NCI-H82 treated with DMSO at 0.1 percent for 48 hours (cell line): ENCODE measurements around the gene ETV6.

Experiments used
- DNase-seq: peaks from one replicate; lab custom pipeline; 2025; ENCODE audit not compliant: unreplicated experiment; lab: John Stamatoyannopoulos, UW

Gene ETV6

GRCh38 chr12:11738450-11738849, 89.0 kb downstream of the ETV6 start:
- DNase-seq: no peak

DNA sequence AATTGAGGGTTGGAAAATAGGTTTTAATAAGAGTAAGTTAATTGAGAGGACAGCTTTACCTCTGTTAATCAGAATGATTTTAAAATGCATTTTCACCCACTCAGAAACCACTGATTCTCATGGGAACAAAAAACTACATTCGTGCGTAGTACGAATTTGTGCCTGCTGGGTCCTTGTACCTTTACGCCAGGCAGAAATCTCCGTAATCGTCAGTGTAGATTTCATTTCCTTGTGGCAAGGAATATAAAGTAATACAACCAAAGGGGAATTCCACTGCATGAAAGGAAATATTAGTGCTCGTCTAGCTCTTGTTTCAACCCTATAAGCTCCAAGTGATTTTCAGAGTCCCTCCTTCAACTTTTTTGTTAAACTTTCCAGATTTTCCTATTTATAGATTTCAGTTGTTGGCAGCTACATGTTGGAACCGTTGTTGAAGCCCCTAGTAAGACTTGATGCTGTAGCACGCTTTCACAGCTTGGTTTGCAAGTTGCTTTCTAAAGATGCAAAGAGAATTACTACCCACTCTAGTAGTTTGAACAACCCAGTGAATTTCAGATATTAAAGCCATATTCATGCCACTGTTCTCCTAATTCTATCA, 90.6 kb downstream of the ETV6 start:
- no peak for DNase-seq

DNA sequence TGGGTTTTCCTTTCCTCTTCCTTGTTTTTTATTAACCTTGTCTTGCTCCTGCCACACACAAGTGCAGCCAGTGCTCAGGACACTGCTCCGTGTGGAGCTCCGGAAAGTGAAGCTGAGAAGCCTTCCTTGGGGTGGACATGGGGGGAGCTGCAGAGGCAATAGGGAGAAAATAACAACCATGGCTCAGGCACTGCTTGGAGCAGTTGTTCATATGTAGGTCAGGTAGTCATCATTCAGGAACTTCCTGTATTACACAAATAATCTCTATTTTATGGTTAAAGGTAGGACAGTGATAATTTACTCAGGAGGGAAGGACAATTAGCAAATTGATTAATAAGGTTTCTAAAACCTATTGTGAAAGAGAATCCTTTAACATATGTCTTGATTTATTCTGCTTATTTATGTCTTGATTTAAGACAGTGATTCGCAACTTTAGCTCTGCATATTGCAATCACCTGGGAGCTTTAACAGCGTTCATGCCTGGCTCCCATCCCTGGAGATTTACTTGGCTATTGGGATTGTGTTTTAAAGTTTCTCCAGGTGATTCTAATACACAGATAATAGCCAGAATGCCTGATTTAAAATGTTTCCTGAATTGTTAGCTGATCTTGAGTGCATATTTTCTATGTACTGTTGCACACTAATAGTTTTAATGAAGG, 92.1 kb downstream of the ETV6 start:
- no peak for DNase-seq

DNA sequence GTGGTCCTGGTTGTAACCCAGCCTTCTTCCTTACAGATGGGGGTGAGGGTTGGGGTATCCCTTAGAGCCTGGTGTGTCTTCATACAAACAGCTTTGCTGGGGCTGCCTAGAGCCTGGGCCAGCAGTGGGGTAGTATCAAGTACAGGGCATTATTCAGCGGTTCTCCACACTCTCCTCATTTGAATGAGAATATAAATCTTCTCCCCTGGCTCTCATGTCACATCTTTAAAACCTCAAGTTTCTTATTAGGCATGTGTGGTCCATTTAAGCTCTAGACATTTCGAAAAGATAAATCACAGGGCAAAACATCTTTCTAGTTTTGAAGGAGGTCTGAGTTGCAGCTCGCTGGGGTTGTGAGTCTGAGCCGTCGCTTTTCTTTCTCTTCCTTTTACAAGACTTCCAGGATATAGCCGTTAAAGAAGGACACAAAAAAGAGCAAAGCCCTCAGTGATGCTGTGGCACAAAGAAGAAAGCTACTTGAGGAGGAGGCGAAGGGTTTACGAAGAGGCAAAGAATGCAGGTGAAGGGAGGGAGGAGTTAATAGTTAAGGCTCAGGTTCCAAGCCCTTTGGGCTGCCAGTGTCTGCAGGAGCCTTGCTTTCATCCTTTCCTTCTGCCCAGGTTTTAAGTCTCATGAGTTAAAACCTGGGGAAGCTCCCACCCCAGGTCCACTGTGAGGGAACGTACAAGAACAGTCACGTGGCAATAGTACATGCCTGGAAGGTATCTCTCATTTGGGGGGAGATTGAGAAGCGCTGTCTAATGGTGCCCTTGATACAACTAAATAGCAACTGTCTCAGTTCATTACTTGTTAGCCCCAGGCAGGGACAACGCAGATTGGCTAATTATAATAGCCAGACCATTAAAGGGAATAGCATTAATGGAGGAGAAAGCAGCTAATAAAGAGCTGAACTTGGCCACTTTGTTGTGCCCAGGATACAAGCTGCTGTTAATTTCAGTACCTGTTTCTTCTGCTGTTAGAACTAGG, 94.2 kb downstream of the ETV6 start:
- no peak for DNase-seq

GRCh38 chr12:11744410-11744801, 94.9 kb downstream of the ETV6 start:
- peak; percentile 14 for DNase-seq

- no peak for DNase-seq
Measured at GRCh38 chr12:11745113-11745512, 95.6 kb downstream of the ETV6 start.

DNA sequence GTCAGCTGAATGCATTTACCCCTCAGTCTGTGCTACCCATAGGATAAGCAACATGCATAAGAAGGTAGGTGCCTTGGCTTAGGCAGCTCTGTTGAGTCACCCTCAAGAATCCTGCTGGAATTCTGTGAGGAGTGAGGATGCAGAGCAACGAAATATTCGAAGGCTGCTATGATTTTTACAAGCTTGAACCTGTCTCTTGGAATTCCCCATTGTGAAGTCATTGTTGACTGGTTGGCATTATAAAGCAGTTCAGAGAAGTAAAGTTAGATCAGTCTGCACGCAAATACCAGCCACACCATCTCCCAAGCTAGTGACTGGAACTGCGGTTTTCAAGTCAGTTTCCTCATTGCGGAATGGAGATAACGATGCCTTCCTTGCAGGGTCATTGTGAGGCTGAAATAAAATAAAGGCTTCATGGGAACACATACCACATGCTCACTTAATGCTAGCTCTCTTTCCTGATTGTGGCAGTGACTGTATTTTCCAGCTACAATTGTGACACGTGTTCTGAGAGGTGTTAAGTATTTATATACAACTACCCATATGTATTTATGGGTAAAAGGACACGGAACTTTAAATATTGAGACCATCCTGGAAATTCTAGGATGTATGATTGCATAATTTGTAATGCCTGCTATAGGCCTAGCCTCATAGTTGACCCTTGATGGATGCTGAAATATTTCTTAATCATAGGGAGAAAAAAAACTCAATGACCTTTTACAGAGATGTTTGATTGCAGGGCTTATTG, 96.7 kb downstream of the ETV6 start:
- DNase-seq: no peak

DNA sequence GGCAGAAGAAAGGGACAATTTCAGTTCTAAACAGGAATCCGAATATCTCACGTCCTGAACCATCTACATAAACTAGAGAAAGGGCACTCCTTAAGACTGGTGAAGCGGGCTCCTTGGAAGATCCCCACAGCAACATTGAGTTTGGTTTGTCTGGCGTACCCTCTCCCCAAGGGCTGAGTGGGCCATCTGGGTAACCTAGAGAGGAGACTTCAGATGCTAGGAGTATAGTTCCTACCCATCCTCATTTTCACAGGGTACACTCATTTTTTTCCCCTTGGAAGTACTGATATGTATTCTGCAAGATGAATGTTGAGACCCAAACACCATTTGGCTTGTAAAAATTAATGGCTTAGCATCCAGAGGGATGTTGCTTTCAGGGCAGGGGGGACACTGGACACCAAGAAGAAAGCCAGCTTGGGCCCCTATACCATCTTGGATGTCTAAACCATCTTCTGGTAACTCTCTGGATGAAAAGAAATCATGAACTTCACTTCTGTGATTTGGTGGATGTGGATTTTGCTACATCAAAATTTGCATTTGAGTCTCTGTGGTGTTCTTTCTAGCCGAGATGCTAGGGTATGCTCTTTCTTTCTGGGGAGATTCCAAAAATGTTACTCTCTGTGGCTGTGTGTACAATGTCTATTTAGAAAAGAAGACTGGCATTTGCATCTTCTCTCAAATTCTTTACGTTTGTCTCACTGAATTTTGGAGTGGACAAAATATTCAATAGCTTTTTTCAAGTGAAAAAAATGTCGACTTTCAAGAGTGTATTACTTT, 97.7 kb downstream of the ETV6 start:
- no peak for DNase-seq

DNA sequence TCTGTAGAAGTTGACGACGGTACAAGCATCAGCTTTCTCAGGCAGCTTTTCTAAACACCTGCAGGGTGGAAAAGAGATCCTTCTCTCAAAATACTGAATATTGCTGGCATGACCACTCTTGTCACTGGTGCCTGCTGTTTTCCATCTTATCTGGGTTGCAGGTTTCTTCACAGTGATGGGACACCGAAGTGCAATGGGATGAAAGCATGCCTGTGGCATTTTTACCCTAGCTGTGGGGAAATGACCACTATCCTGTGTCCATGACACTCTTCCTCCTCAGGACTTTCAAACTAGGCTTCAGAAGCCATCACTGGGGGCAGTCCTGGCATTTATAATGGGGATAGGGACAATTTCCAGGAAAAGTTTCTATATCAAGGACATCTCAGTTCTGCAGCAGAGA, 98.5 kb downstream of the ETV6 start:
- no peak for DNase-seq

DNA sequence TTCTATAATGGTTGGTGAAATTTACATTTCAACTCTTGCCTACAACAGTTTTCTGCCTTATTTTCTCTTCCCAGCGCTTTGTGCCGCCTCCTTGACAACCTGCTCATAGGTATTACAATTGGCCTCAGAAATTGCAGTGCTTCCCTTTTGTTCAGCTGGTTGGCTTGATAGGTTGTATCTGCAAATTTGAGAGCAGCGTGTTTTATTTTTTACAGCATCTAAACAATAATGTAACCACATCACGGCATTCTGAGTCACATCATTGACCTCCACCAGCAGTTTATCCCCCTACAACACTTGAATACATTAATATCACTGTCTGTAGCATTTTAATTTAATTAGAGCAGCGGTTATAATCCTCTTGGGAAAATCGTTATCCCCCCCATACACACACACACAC, 99.4 kb downstream of the ETV6 start:
- DNase-seq: no peak

DNA sequence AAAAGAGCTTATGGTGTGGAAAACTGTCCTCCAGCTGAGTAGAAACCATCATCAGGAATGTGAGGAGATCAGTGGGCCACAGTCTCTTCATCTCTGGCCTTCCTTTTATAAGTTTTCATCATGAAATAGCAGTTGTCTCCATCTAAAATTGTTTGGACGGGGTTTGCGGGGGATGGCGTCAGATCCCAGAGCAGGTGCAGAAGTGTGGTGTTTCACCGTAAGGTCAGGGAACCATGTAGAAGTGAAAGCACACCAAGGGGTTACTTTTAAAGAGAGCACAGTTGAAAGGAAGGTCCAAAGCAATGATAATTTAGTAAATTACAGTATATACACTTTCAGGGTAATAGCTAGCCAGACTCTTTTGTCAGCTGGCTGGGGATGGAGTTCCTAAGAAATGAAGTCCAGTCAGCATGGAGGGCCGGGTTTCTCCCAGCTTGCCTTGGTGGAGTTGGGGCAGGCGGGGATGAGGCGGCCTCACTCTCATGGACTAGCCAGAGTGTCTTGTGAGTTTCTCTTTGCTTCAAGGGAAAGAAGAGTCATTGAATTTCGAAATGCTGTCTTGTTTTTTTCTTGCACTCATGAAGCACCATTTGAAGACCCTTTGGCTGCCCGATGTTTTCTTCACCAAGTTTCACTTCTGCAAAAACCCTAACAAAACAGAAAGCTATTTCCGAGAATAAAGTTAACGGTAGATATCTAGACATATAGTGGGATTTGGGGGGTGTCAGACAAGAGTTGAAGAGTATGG, 100.6 kb downstream of the ETV6 start:
- DNase-seq: no peak

GRCh38 chr12:11752403-11753149, 103.1 kb downstream of the ETV6 start:
- no peak for DNase-seq

GRCh38 chr12:11753150-11753499, 103.7 kb downstream of the ETV6 start:
- DNase-seq: no peak

- no peak for DNase-seq
Measured at GRCh38 chr12:11753826-11754225, 104.4 kb downstream of the ETV6 start.

GRCh38 chr12:11754256-11754655, 104.8 kb downstream of the ETV6 start:
- DNase-seq: no peak

- no peak for DNase-seq
Measured at GRCh38 chr12:11755302-11755930, 105.9 kb downstream of the ETV6 start.

GRCh38 chr12:11756022-11756421, 106.5 kb downstream of the ETV6 start:
- no peak for DNase-seq

DNA sequence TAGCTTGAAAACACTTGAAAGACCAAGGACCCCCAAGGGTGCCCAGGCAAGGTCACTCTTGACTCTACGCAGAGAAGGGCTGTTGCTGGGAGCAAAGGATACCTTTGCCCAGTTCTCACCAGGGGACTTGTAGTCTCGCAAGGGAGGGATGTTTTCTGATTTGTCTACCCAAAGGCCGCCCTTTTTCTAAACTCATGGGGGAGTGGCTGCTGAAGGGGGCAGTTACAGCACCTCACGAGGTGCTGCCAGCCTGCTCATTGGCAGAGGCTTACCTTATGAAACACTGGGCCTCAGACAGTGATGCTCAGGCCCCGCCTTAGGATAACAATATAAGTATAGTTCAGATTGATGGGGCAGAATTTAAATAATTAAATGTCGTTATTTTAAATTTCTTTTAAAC, 107.0 kb downstream of the ETV6 start:
- DNase-seq: no peak

- DNase-seq: no peak
Measured at GRCh38 chr12:11757095-11757494, 107.6 kb downstream of the ETV6 start.
